GM12875 (cell line): ENCODE results near the gene NSL1.

Experiments used
- H3K4me3 ChIP-seq: one replicate; pipeline ENCODE4 v1.5.1; 2011; ENCODE audit warnings: low read depth, low read length, control low read depth
- TF ChIP-seq, protein P1 (sequence below): IDR thresholded peaks from 2 replicates; pipeline ENCODE4 v1.5.1; 2011; ENCODE audit warnings: low read depth, mild to moderate bottlenecking, control low read depth, inconsistent platforms, low read length, moderate library complexity, borderline replicate concordance; ENCODE audit not compliant: insufficient read depth

The NSL1 gene

GRCh38 chr1:212745303-212745702 lies 46.3 kb downstream of the NSL1 start:
- H3K4me3 ChIP-seq: no peak overlapping the region
- TF ChIP-seq, protein P1, sequence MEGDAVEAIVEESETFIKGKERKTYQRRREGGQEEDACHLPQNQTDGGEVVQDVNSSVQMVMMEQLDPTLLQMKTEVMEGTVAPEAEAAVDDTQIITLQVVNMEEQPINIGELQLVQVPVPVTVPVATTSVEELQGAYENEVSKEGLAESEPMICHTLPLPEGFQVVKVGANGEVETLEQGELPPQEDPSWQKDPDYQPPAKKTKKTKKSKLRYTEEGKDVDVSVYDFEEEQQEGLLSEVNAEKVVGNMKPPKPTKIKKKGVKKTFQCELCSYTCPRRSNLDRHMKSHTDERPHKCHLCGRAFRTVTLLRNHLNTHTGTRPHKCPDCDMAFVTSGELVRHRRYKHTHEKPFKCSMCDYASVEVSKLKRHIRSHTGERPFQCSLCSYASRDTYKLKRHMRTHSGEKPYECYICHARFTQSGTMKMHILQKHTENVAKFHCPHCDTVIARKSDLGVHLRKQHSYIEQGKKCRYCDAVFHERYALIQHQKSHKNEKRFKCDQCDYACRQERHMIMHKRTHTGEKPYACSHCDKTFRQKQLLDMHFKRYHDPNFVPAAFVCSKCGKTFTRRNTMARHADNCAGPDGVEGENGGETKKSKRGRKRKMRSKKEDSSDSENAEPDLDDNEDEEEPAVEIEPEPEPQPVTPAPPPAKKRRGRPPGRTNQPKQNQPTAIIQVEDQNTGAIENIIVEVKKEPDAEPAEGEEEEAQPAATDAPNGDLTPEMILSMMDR: no peak

GRCh38 chr1:212743901-212744475 lies 47.6 kb downstream of the NSL1 start:
- TF ChIP-seq, protein P1: no peak
- H3K4me3 ChIP-seq: no peak overlapping the region

GRCh38 chr1:212738330-212738729 lies 53.2 kb downstream of the NSL1 start:
- no peak overlapping the region for H3K4me3 ChIP-seq
- TF ChIP-seq, protein P1: no peak

DNA sequence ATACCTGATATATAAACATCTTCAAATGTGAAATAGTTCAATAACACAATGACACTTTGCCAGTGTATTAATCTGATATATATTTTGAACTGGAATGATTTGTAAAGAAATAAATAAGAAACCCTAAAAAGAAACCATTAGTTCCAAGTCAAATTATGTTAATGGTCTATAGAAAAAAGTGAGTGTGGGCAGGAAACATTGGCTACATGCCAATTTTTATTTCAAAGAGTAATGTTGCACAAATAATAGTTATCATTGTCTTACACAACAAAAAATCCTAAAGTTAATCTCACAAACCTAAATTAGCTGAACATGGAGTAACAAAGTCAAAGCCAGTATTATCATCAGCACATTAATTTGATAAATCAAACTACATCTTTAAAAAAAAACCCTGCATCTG lies 54.0 kb downstream of the NSL1 start:
- no peak overlapping the region for H3K4me3 ChIP-seq
- TF ChIP-seq, protein P1: no peak

DNA sequence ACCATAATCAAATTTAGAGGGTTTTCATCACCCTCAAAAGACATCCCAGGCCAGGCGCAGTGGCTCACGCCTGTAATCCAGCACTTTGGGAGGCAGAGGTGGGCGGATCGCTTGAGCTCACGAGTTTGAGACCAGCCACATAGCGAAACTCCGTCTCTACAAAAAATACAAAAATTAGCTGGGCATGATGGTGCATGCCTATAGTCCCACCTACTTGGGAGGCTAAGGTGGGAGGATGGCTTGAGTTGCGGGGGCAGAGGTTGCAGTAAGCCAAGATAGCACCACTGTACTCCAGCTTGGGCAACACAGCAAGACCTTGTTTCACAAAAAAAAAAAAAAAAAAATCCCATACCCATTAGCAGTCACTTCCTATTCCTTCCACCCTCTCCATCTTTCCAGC lies 58.5 kb downstream of the NSL1 start:
- TF ChIP-seq, protein P1: no peak
- no peak overlapping the region for H3K4me3 ChIP-seq

DNA sequence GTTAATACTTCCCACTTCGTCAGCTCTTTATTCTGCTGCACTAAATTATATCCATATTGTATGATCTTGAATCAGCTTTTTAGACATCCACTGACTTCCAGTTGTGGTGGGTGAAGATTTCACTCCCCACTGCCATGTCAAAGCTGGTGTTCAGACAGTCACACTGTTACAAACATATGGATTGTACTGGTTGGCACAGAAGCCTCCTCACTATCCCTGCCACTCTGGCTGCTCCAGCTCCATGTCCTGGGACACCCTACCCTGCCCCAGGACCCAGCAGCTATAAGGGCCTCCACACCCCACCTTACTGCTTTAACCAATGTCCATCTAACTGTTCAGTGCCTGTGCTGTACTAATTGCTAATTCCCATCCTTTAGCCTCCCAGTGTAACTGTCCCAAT lies 59.9 kb downstream of the NSL1 start:
- TF ChIP-seq, protein P1: no peak
- no peak overlapping the region for H3K4me3 ChIP-seq

GRCh38 chr1:212728606-212729005 lies 63.0 kb downstream of the NSL1 start:
- TF ChIP-seq, protein P1: no peak
- no peak overlapping the region for H3K4me3 ChIP-seq
